Panc1 (cell line): ENCODE data around the gene MBTD1. TPM values are rescaled to one million over a fixed set of nuclear protein-coding genes. Genes with fewer than 3 reads are reported as not detected.

Source experiments
- ATAC-seq: fragments of 200-7000 bp; cut with Tn5 transposase; 2 replicates; pipeline ENCODE4 v1.9.1; 2020; ENCODE audit warnings: mild to moderate bottlenecking, moderate library complexity
- BruUV-seq: library from RNA; stranded (reverse); fragments of 400-500 nt; replicated peaks from 2 replicates; lab custom pipeline; 2021; lab: Mats Ljungman, UMichigan
- CTCF ChIA-PET: fragments of 300-600 bp; sonication (Branson Sonifier 250); formaldehyde crosslinking; loops from one replicate; lab custom pipeline; 2022; ENCODE audit warnings: antibody characterized with exemption; lab: Charles Lee
- POLR2A ChIA-PET: fragments of 300-600 bp; sonication (Branson Sonifier 250); formaldehyde crosslinking; loops from one replicate; lab custom pipeline; 2022; ENCODE audit warnings: antibody characterized with exemption; lab: Charles Lee
- DNase-seq: peaks from one replicate; pipeline ENCODE4 v3.0.0-alpha.2; 2010; ENCODE audit warnings: low read depth, low spot score
- H3K27ac ChIP-seq: 2 replicates; pipeline ENCODE4 v1.5.1; 2011; ENCODE audit warnings: mild to moderate bottlenecking, low read length, inconsistent platforms
- H3K27me3 ChIP-seq: fragments of 200-500 bp; sonication (Bioruptor generic); 2 replicates; pipeline ENCODE4 v1.6.0; 2014; ENCODE audit warnings: low read length, inconsistent platforms; ENCODE audit not compliant: control insufficient read depth, insufficient read depth
- H3K36me3 ChIP-seq: fragments of 200-500 bp; sonication (Bioruptor generic); 2 replicates; pipeline ENCODE4 v1.5.1; 2014; ENCODE audit warnings: inconsistent platforms, mild to moderate bottlenecking, low read length, moderate library complexity; ENCODE audit not compliant: control insufficient read depth, insufficient read depth
- H3K4me1 ChIP-seq: 2 replicates; pipeline ENCODE4 v1.5.1; 2011; ENCODE audit warnings: inconsistent platforms, mild to moderate bottlenecking, low read length, moderate library complexity; ENCODE audit not compliant: control insufficient read depth, insufficient read depth
- H3K4me3 ChIP-seq, 2 experiments: 2 replicates each; pipeline ENCODE4 v1.5.1; 2011 to 2012; ENCODE audit warnings: low read depth in 2 of 2, low read length in 2 of 2, mild to moderate bottlenecking in 2 of 2, inconsistent platforms in 1 of 2, moderate library complexity in 1 of 2
- H3K9me3 ChIP-seq: fragments of 200-500 bp; sonication (Bioruptor generic); 2 replicates; pipeline ENCODE4 v1.5.1; 2014; ENCODE audit warnings: low read depth, mild to moderate bottlenecking, inconsistent platforms, low read length, moderate library complexity; ENCODE audit not compliant: control insufficient read depth, insufficient read depth
- CTCF ChIP-seq: fragments of 450-650 bp; IDR thresholded peaks from 2 replicates; pipeline ENCODE4 v1.5.1; 2017; ENCODE audit warnings: mild to moderate bottlenecking
- POLR2AphosphoS5 ChIP-seq: IDR thresholded peaks from 2 replicates; pipeline ENCODE4 v1.6.1; 2012; ENCODE audit warnings: mild to moderate bottlenecking, low read depth, low read length, moderate library complexity
- REST ChIP-seq, 2 experiments: IDR thresholded peaks; 2 replicates each; pipeline ENCODE4 v1.6.1; 2011 to 2012; ENCODE audit warnings: low read depth in 2 of 2, control low read depth in 1 of 2, low read length in 1 of 2, mild to moderate bottlenecking in 1 of 2, moderate library complexity in 1 of 2; ENCODE audit not compliant: insufficient read depth in 1 of 2
- SIN3A ChIP-seq: IDR thresholded peaks from 2 replicates; pipeline ENCODE4 v1.6.1; 2012; ENCODE audit warnings: low read depth, mild to moderate bottlenecking, low read length, moderate library complexity, borderline replicate concordance; ENCODE audit not compliant: insufficient read depth
- TCF7L2 ChIP-seq: IDR thresholded peaks from 2 replicates; pipeline ENCODE4 v1.6.1; 2011; ENCODE audit warnings: mild to moderate bottlenecking, low read depth, low read length, inconsistent platforms
- in situ Hi-C: cut with HindIII; loops from 2 replicates; pipeline ENCODE4 v1.10.0; 2016; ENCODE audit warnings: low sequenced_read_pairs, low pct_unique_long_range_greater_than_20kb
- intact Hi-C: fragments of 100-400 bp; cut with micrococcal nuclease; formaldehyde crosslinking; loops from one replicate; pipeline ENCODE4 v1.10.0; 2022; ENCODE audit not compliant: unreplicated experiment
- total RNA-seq: library from RNA; stranded (reverse); gene quantifications from one replicate; pipeline ENCODE4 v1.2.1, GENCODE V29; 2021; ENCODE audit not compliant: unreplicated experiment

The MBTD1 gene
- total RNA-seq, 1 experiment from 2014 or later = 16.6 TPM

GRCh38 chr17:51154176-51154575 is 105.7 kb downstream of the MBTD1 start:
- ATAC-seq (no peak), DNase-seq (no peak)
- TF ChIP-seq REST (IDR thresholded peaks at IDR 0.05; ENCODE audit: insufficient read depth in 1 of 2, low read depth in 2 of 2, low read length in 1 of 2) = no peak
- no peak for TF ChIP-seq POLR2AphosphoS5
- TF ChIP-seq SIN3A = no peak
- BruUV-seq = TSS peak; percentile 69
- CTCF ChIA-PET = interaction anchor here (2.3 kb wide), 1 partner anchor 34 kb away, joined by 18 read pairs; the partner anchor contains the start of gene SPAG9
- peaks cover 11% of the 10 kb centered on the region; the same call in 1 of the 2 replicates for H3K4me1 ChIP-seq
- peak overlapping the region; percentile 97 for H3K27ac ChIP-seq
- POLR2A ChIA-PET = interaction anchor here (1.1 kb wide), 1 partner anchor 126 kb away, joined by 3 read pairs; no protein-coding TSS in a partner anchor
- no peaks in the 10 kb centered on the region for H3K9me3 ChIP-seq
- peaks cover 30% of the 10 kb centered on the region for H3K36me3 ChIP-seq
- intact Hi-C loops = loop anchor here (10.0 kb wide), 1 partner anchor 299 kb away; no protein-coding TSS in a partner anchor
- in situ Hi-C loops = no loop called here
- H3K4me3 ChIP-seq = peak overlapping the region; percentile 91 to 99
- no peaks in the 10 kb centered on the region for H3K27me3 ChIP-seq

- Histone ChIP-seq H3K36me3 (peaks cover 27% of the 10 kb centered on the region), H3K27me3 (no peaks in the 10 kb centered on the region), H3K9me3 (no peaks in the 10 kb centered on the region), H3K4me3 (peak within 1 kb of the TSS; percentile 91 to 99), H3K4me1 (peaks cover 11% of the 10 kb centered on the region; the same call in 1 of the 2 replicates), H3K27ac (peak within 1 kb of the TSS; percentile 97)
- intact Hi-C loops (loop anchor here (1.0 to 10.0 kb wide), 3 partner anchors 34 to 299 kb away; no protein-coding TSS in a partner anchor), in situ Hi-C loops (no loop called here)
- TF ChIP-seq REST (IDR thresholded peaks at IDR 0.05; ENCODE audit: insufficient read depth in 1 of 2, low read depth in 2 of 2, low read length in 1 of 2) = peak in 1 of 2 experiments; percentile 69; a peak in 1 of 4 replicates
- peak; percentile 94 for TF ChIP-seq CTCF
- peak; percentile 76 for TF ChIP-seq TCF7L2
- TF ChIP-seq POLR2AphosphoS5 = peak; percentile 98
- TF ChIP-seq SIN3A = peak; percentile 99
- ChIA-PET POLR2A (interaction anchor here (0.5 to 1.5 kb wide), 2 partner anchors 11 to 33 kb away, joined by 5 to 14 read pairs; partner anchors contain the start of gene SPAG9), CTCF (interaction anchor here (0.6 to 2.3 kb wide), 7 partner anchors 10 to 200 kb away, joined by 3 to 18 read pairs (median 3); partner anchors contain the start of gene SPAG9)
- peak; percentile 98 for ATAC-seq
- no TSS peak for BruUV-seq
- peak; percentile 95 for DNase-seq
These were observed 106.4 kb downstream of the MBTD1 start, which contains the start of gene NME1 for GRCh38 chr17:51153210-51154072. Gene NME1, plus strand, starts transcription at chr17:51153559. Its CDS starts 2,096 bp downstream, at chr17:51155655.
